Peyer's patch (tissue), 4 donors: Measurements from ENCODE around the gene GNG12.

Experiments used
- POLR2A ChIP-seq, 2 donors: fragments of 450-650 bp; IDR thresholded peaks; one replicate each; pipeline ENCODE4 v1.5.1; 2017; ENCODE audit warnings: antibody characterized with exemption in 2 of 2, mild to moderate bottlenecking in 2 of 2, moderate library complexity in 2 of 2
- TF ChIP-seq, protein P1 (sequence below), 6 experiments: fragments of 450-650 bp in 4 of 6; fragments of 200-600 bp in 2 of 6; sonication (generic) in 1 of 6; IDR thresholded peaks; one replicate each; pipeline ENCODE4 v1.5.1; 2017 to 2019; ENCODE audit warnings: antibody characterized with exemption in 6 of 6, mild to moderate bottlenecking in 3 of 6, moderate library complexity in 1 of 6

DNA sequence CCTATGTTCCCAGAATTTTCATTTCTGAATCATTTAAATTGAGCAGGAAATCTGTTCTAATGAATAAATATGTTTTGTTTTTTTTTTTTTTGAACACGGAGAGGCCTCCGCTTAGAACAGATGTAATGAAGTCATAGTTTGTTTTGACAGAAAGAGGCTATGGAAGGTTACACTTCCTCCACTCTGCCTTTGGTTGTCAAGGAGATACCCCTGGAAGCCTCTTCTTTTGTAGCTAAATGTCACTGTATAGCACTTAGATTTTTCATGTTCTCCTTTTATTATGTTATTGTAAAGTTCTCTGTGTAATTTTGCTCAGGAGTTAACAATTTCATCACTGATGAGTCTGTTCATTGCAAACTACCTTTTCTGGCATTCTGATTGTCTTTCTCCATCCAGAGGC, 22.7 kb upstream of the GNG12 start:
- TF ChIP-seq POLR2A (IDR thresholded peaks at IDR 0.05): no peak
- TF ChIP-seq, protein P1, sequence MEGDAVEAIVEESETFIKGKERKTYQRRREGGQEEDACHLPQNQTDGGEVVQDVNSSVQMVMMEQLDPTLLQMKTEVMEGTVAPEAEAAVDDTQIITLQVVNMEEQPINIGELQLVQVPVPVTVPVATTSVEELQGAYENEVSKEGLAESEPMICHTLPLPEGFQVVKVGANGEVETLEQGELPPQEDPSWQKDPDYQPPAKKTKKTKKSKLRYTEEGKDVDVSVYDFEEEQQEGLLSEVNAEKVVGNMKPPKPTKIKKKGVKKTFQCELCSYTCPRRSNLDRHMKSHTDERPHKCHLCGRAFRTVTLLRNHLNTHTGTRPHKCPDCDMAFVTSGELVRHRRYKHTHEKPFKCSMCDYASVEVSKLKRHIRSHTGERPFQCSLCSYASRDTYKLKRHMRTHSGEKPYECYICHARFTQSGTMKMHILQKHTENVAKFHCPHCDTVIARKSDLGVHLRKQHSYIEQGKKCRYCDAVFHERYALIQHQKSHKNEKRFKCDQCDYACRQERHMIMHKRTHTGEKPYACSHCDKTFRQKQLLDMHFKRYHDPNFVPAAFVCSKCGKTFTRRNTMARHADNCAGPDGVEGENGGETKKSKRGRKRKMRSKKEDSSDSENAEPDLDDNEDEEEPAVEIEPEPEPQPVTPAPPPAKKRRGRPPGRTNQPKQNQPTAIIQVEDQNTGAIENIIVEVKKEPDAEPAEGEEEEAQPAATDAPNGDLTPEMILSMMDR (IDR thresholded peaks at IDR 0.05): no peak
